GM13976 (cell line): ENCODE measurements around the gene SCGN.

Source experiments
- DNase-seq: peaks from one replicate; pipeline ENCODE4 v3.0.0; 2012; ENCODE audit warnings: low spot score
- CTCF ChIP-seq: IDR thresholded peaks from 2 replicates; pipeline ENCODE4 v1.5.1; 2012; ENCODE audit warnings: borderline replicate concordance, mild to moderate bottlenecking; ENCODE audit not compliant: insufficient read depth; ENCODE audit errors: extremely low read depth, missing control alignments, control extremely low read depth
- in situ Hi-C: fragments of 300-500 bp; cut with MboI; formaldehyde crosslinking; loops from one replicate; pipeline ENCODE4 v1.12.0; 2022; ENCODE audit warnings: low sequenced_read_pairs, mixed read lengths, inconsistent platforms; ENCODE audit not compliant: unreplicated experiment

SCGN gene

DNA sequence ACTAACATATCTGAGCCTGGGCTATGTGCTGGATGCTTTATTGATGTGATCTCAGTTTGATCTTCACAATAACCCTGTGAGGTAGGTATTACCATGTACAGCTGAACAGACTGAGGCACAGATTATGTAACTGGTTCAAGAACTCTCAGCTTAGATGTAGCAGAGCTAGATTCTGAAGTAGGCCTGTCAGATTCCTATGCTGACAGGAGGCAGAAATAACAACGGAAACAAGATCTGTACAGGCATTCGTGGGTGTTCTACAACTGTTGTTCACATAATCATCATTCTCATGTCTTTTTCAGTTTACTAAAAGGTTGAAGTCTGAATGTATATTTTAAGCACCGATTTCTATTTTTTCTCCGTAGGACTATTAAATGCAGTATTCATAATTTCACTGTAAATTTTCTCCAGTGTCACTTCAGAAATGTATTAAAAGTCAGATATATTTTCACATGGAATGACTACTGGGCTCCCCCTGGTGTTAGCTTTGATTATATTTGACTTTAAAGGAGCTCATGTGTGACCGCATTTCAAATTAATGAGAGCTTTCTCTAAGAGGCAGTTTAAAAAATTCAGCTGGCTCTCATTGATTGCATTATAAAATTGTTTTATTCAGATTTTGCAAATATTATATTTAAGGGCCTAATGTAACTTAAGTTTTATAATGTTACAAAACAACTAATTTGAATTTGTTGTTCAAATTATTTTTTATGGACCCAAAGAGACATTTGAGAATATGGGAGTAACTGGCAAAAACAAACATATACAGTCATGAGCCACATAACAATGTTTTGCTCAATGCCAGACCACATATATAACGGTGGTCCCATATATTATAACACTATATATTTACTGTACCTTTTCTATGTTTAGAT is 66.1 kb downstream of the SCGN start:
- peak; percentile 44 for TF ChIP-seq CTCF
- DNase-seq: no peak
- in situ Hi-C loops: no loop called here

- no peak for DNase-seq
- in situ Hi-C loops: no loop called here
- TF ChIP-seq CTCF: no peak
Measured at GRCh38 chr6:25726122-25726911, 74.3 kb downstream of the SCGN start.

GRCh38 chr6:25727028-25727427 is 75.0 kb downstream of the SCGN start:
- in situ Hi-C loops: no loop called here
- no peak for TF ChIP-seq CTCF
- DNase-seq: no peak

DNA sequence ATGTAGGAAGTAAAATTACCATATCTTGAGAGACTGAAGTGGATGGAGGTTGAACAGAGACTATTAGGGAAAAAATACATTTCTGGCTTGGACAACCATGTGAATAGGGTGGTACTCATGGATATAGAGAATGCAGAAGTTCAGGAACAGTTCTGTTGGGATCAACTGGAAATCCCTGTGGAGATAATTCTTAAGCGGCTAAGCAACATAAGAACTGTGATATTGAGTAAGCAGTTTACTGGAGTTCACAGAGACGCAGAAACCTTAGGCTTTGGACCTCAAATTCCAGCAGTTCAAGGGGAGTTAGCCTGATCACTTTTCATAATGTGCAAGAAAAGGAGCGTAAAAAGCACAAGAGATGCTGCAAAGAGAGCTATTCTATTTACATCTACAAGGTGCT is 78.9 kb downstream of the SCGN start:
- in situ Hi-C loops: no loop called here
- TF ChIP-seq CTCF: no peak
- DNase-seq: no peak

DNA sequence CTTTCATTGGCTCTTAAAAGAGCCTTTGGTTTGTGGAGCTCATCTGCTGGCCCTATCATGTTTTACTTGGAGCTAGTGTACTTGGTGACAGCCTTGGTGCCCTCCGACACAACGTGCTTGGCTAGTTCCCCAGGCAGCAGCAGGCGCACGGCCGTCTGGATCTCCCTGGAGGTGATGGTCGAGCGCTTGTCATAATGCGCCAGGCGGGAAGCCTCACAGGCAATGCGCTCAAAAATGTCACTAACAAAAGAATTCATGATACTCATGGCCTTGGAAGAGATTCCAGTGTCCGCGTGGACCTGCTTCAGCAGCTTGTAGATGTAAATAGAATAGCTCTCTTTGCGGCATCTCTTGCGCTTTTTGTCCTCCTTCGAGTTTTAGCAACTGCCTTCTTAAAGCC is 79.7 kb downstream of the SCGN start:
- in situ Hi-C loops: no loop called here
- DNase-seq: no peak
- TF ChIP-seq CTCF: no peak

DNA sequence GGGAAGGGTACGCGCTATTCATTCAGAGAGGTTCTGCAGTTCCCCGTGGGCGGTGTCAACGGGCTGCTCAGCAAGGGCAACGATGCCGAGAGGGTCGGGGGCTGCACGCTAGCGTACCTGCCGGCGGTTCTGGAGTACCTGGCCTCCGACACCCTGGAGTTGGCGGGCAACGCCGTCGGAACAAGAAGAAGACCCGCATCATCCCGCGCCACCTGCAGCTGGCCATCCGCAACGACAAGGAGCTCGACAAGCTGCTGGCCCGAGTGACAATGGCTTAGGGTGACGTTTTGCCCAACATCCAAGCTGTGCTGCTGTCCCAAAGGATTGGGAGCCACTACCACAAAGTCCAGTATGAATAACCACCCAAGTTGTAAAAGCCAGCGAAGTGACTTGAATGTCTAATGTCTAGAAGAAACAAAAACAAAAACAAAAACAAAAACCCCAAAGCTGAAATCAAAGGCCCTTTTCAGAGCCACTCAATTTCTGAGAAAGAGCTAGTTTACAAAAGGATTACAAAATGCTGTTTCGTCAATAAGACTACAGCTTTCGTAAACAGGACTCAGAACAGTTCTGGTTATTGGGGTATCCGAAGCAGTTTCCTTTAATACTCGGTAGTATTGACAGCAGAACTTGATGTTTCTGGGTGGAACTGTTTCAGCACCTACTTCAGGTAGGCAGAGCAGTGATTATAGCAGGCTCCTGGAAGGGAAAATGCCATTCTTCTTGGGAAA is 80.6 kb downstream of the SCGN start:
- TF ChIP-seq CTCF: no peak
- in situ Hi-C loops: no loop called here
- DNase-seq: no peak
